Natural killer cell (primary cell): ENCODE results near the gene SIGLEC8. TPM values are rescaled to one million over a fixed set of nuclear protein-coding genes. Genes with fewer than 3 reads are reported as not detected.

Experiments used
- ATAC-seq, 3 donors: fragments of 150-1000 bp in 2 of 3; fragments of 200-7000 bp in 1 of 3; cut with Tn5 transposase; 1 replicate in 1 of 3; 2 replicates in 2 of 3; pipeline ENCODE4 v1.10.0; 2021; ENCODE audit warnings: mild to moderate bottlenecking in 2 of 3, moderate library complexity in 2 of 3
- DNase-seq, 2 donors: peaks; one replicate each; pipeline versions ENCODE4 v3.0.0 to v3.0.0-alpha.2; 2013 to 2021; ENCODE audit warnings: mixed read lengths in 1 of 2
- H3K27ac ChIP-seq: one replicate; pipeline ENCODE4 v1.5.1; 2013; ENCODE audit warnings: mild to moderate bottlenecking, low read length
- H3K27me3 ChIP-seq: one replicate; pipeline ENCODE4 v1.6.1; 2013; ENCODE audit warnings: low read length; ENCODE audit not compliant: control insufficient read depth, insufficient read depth
- H3K36me3 ChIP-seq: one replicate; pipeline ENCODE4 v1.6.1; 2013; ENCODE audit warnings: low read length; ENCODE audit not compliant: control insufficient read depth, insufficient read depth
- H3K4me1 ChIP-seq: one replicate; pipeline ENCODE4 v1.6.1; 2013; ENCODE audit warnings: low read length; ENCODE audit not compliant: control insufficient read depth, insufficient read depth
- H3K4me3 ChIP-seq: one replicate; pipeline ENCODE4 v1.5.1; 2013; ENCODE audit warnings: low read length
- H3K9me3 ChIP-seq: one replicate; pipeline ENCODE4 v1.6.1; 2013; ENCODE audit warnings: low read length; ENCODE audit not compliant: control insufficient read depth, insufficient read depth
- H3K27ac Mint-ChIP-seq, 2 donors: one replicate each; pipeline ENCODE4 v1.8.0; 2022; ENCODE audit warnings: mild to moderate bottlenecking in 2 of 2, mixed read lengths in 2 of 2, moderate library complexity in 1 of 2
- H3K27me3 Mint-ChIP-seq, 2 donors: one replicate each; pipeline ENCODE4 v1.8.0; 2022; ENCODE audit warnings: low read depth in 2 of 2, mixed read lengths in 2 of 2
- H3K36me3 Mint-ChIP-seq: one replicate; pipeline ENCODE4 v1.8.0; 2022; ENCODE audit warnings: mixed read lengths
- H3K4me1 Mint-ChIP-seq, 2 donors: one replicate each; pipeline ENCODE4 v1.8.0; 2022; ENCODE audit warnings: mixed read lengths in 2 of 2
- H3K4me3 Mint-ChIP-seq: one replicate; pipeline ENCODE4 v1.8.0; 2022; ENCODE audit warnings: mild to moderate bottlenecking, moderate library complexity, mixed read lengths
- H3K9me3 Mint-ChIP-seq, 2 donors: one replicate each; pipeline ENCODE4 v1.8.0; 2022; ENCODE audit warnings: mixed read lengths in 2 of 2
- CTCF ChIP-seq: fragments of 200-600 bp; IDR thresholded peaks from one replicate; pipeline ENCODE4 v1.8.0; 2022; ENCODE audit warnings: antibody characterized with exemption
- WGBS: methylation state at CpG from one replicate; pipeline ENCODE4 v1.1.7; 2013; ENCODE audit warnings: missing lambda C conversion rate; ENCODE audit not compliant: insufficient coverage; 5-methylcytosine and 5-hydroxymethylcytosine counted together
- intact Hi-C: fragments of 100-400 bp; cut with micrococcal nuclease; formaldehyde crosslinking; loops from one replicate; pipeline ENCODE4 v1.14.2; 2022
- total RNA-seq, 4 donors: library from RNA; stranded (reverse); fragments of 120-200 nt in 1 of 4; gene quantifications; one replicate each; pipeline versions ENCODE4 v1.2.3 to v1.2.4, GENCODE V29; 2013 to 2022

SIGLEC8 gene
- total RNA-seq, 3 donors from 2014 or later (not counting 1 experiment from before 2014, with no cell fraction given): not detected

DNA sequence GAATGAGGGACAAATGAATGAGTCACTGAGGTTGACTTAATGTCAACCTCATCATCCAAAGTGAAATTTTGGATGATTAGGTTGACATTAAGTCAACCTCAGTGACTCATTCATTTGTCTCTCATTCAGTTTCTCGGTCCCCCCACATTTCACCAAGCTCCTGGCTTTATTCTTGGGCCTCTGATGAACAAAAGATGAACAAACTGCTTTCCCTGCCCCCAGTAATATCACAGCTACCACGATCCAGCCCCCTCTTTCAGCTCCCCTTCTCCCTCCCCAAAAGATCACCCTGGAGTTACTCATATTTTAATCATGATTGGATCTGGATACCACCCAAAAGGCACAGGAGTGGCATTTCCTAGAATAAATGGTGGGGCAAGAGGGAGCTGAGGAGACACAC, 30.9 kb upstream of the SIGLEC8 start:
- Mint-ChIP-seq H3K27ac (no peak overlapping the region), H3K4me3 (no peak overlapping the region), H3K27me3 (peaks cover 21 to 22% of the 10 kb centered on the region in 2 donors), H3K36me3 (no peaks in the 10 kb centered on the region), H3K4me1 (no peaks in the 10 kb centered on the region), H3K9me3 (no peaks in the 10 kb centered on the region)
- Histone ChIP-seq H3K27me3 (no peaks in the 10 kb centered on the region), H3K4me3 (no peak overlapping the region), H3K4me1 (no peaks in the 10 kb centered on the region), H3K27ac (no peak overlapping the region), H3K36me3 (no peaks in the 10 kb centered on the region), H3K9me3 (no peaks in the 10 kb centered on the region)
- TF ChIP-seq CTCF: no peak
- WGBS: 64% methylated on average over 2 of the region's 2 CpGs
- intact Hi-C loops: no loop called here
- DNase-seq (no peak), ATAC-seq (no peak)

DNA sequence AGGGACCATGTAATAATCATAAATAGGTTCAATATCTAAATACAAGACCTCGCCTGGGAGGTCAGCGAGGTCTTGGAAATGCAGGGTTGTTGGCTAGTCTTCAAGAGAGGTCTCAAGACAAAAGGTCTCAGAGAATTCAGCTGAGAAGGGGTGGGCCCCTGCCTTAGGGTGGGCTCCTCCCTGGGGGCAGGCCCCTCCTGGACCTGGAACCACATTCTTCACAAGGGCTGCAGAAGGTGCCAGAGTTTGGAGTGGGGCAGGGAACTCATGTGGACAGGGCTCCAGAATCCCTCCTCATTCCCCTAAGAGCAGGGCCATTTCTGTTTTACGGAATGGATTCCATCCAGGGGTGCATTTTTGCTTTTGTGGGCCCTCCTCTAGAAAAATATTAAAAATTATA, 30.2 kb upstream of the SIGLEC8 start:
- H3K9me3 ChIP-seq: no peaks in the 10 kb centered on the region
- no peak overlapping the region for H3K4me3 Mint-ChIP-seq
- intact Hi-C loops: no loop called here
- 91% methylated on average over 3 of the region's 3 CpGs for WGBS
- H3K4me1 ChIP-seq: no peaks in the 10 kb centered on the region
- H3K27ac Mint-ChIP-seq: no peak overlapping the region
- no peaks in the 10 kb centered on the region for H3K27me3 ChIP-seq
- peaks cover 19 to 20% of the 10 kb centered on the region in 2 donors for H3K27me3 Mint-ChIP-seq
- TF ChIP-seq CTCF: no peak
- H3K36me3 ChIP-seq: no peaks in the 10 kb centered on the region
- ATAC-seq (no peak), DNase-seq (no peak)
- no peaks in the 10 kb centered on the region for H3K36me3 Mint-ChIP-seq
- no peaks in the 10 kb centered on the region for H3K9me3 Mint-ChIP-seq
- H3K4me3 ChIP-seq: no peak overlapping the region
- no peak overlapping the region for H3K27ac ChIP-seq
- no peaks in the 10 kb centered on the region for H3K4me1 Mint-ChIP-seq

GRCh38 chr19:51485960-51486660, 27.9 kb upstream of the SIGLEC8 start:
- no peak for ATAC-seq
- peaks cover 10 to 25% of the 10 kb centered on the region in 2 donors for H3K27me3 Mint-ChIP-seq
- no peaks in the 10 kb centered on the region for H3K4me1 ChIP-seq
- intact Hi-C loops: no loop called here
- no peak overlapping the region for H3K4me3 Mint-ChIP-seq
- no peaks in the 10 kb centered on the region for H3K27me3 ChIP-seq
- DNase-seq: no peak
- no peak overlapping the region for H3K27ac ChIP-seq
- 85% methylated on average over 5 of the region's 5 CpGs for WGBS
- H3K9me3 Mint-ChIP-seq: no peaks in the 10 kb centered on the region
- H3K9me3 ChIP-seq: no peaks in the 10 kb centered on the region
- no peaks in the 10 kb centered on the region for H3K4me1 Mint-ChIP-seq
- H3K36me3 ChIP-seq: no peaks in the 10 kb centered on the region
- no peaks in the 10 kb centered on the region for H3K36me3 Mint-ChIP-seq
- no peak overlapping the region for H3K27ac Mint-ChIP-seq
- no peak overlapping the region for H3K4me3 ChIP-seq
- no peak for TF ChIP-seq CTCF

GRCh38 chr19:51480590-51480989, 22.3 kb upstream of the SIGLEC8 start:
- Histone ChIP-seq H3K9me3 (no peaks in the 10 kb centered on the region), H3K36me3 (no peaks in the 10 kb centered on the region), H3K4me1 (no peaks in the 10 kb centered on the region), H3K4me3 (no peak overlapping the region), H3K27ac (no peak overlapping the region), H3K27me3 (no peaks in the 10 kb centered on the region)
- WGBS: 45% methylated on average over 8 of the region's 8 CpGs
- ATAC-seq: no peak
- DNase-seq: no peak
- TF ChIP-seq CTCF: no peak
- Mint-ChIP-seq H3K27ac (no peak overlapping the region), H3K36me3 (no peaks in the 10 kb centered on the region), H3K9me3 (no peaks in the 10 kb centered on the region), H3K4me3 (no peak overlapping the region), H3K27me3 (peaks cover 24 to 39% of the 10 kb centered on the region in 2 donors), H3K4me1 (no peaks in the 10 kb centered on the region)
- intact Hi-C loops: no loop called here
